SKM-1 treated with dmso at 0.1 percent for 144 hours (cell line): ENCODE measurements around the gene NPFF.
"Not testable (repeated sequence)": the region's sequence is repeated elsewhere in the genome, so short reads cannot be mapped to it uniquely, and the experiment has no call there.

Experiments
- DNase-seq: peaks from one replicate; lab custom pipeline; 2025; ENCODE audit not compliant: unreplicated experiment; lab: John Stamatoyannopoulos, UW

The NPFF gene

GRCh38 chr12:53506881-53507602 is at the start of gene NPFF:
Gene NPFF, minus strand, starts transcription at chr12:53507484. Its CDS starts 10 bp downstream, at chr12:53507474.
- DNase-seq: no peak

GRCh38 chr12:53552361-53553327 is 45.4 kb upstream of the NPFF start:
- no peak for DNase-seq

GRCh38 chr12:53551889-53552291 is 44.6 kb upstream of the NPFF start:
- no peak for DNase-seq

GRCh38 chr12:53550595-53550994 is 43.3 kb upstream of the NPFF start:
- DNase-seq: no peak

GRCh38 chr12:53550131-53550530 is 42.8 kb upstream of the NPFF start:
- not testable (repeated sequence) for DNase-seq

- DNase-seq: not testable (repeated sequence)
Observed at GRCh38 chr12:53548354-53548753, 41.1 kb upstream of the NPFF start.

- peak; percentile 6 for DNase-seq
Observed at GRCh38 chr12:53543539-53543938, 36.3 kb upstream of the NPFF start.

GRCh38 chr12:53539526-53539925 is 32.2 kb upstream of the NPFF start:
- no peak for DNase-seq

- DNase-seq: no peak
Observed at GRCh38 chr12:53538209-53538689, 31.0 kb upstream of the NPFF start.

- no peak for DNase-seq
Observed at GRCh38 chr12:53536962-53537361, 29.7 kb upstream of the NPFF start.

- DNase-seq: no peak
Observed at GRCh38 chr12:53533471-53533870, 26.2 kb upstream of the NPFF start.

- no peak for DNase-seq
Observed at GRCh38 chr12:53532524-53533445, 25.5 kb upstream of the NPFF start.

GRCh38 chr12:53532021-53532420 is 24.7 kb upstream of the NPFF start:
- DNase-seq: no peak

GRCh38 chr12:53530920-53531319 is 23.6 kb upstream of the NPFF start:
- DNase-seq: no peak

- DNase-seq: no peak
Observed at GRCh38 chr12:53530061-53530460, 22.8 kb upstream of the NPFF start.

- no peak for DNase-seq
Observed at GRCh38 chr12:53524476-53524875, 17.2 kb upstream of the NPFF start.

- DNase-seq: no peak
Observed at GRCh38 chr12:53523131-53523530, 15.8 kb upstream of the NPFF start.

- DNase-seq: no peak
Observed at GRCh38 chr12:53518381-53518780, 11.1 kb upstream of the NPFF start.

- no peak for DNase-seq
Observed at GRCh38 chr12:53516758-53517455, 9.6 kb upstream of the NPFF start.

- DNase-seq: no peak
Observed at GRCh38 chr12:53515291-53515680, 8.0 kb upstream of the NPFF start.
